KMS-11 (cell line): ENCODE data around the gene SLC38A6.

Experiments used
- H2AFZ ChIP-seq: fragments of 200-600 bp; sonication (generic); 2 replicates; pipeline ENCODE4 v1.6.1; 2016; ENCODE audit warnings: antibody characterized with exemption, mixed run types, low read depth
- H3K27ac ChIP-seq: fragments of 200-600 bp; sonication (generic); 2 replicates; pipeline ENCODE4 v1.6.1; 2016; ENCODE audit warnings: mild to moderate bottlenecking, mixed run types
- H3K27me3 ChIP-seq: fragments of 200-600 bp; sonication (generic); 2 replicates; pipeline ENCODE4 v1.6.1; 2017; ENCODE audit warnings: mild to moderate bottlenecking, low read depth, mixed run types, moderate library complexity; ENCODE audit not compliant: insufficient read depth
- H3K36me3 ChIP-seq: fragments of 200-600 bp; sonication (generic); 2 replicates; pipeline ENCODE4 v1.6.1; 2017; ENCODE audit warnings: mild to moderate bottlenecking, mixed run types; ENCODE audit not compliant: insufficient read depth
- H3K4me1 ChIP-seq: fragments of 200-600 bp; sonication (generic); 2 replicates; pipeline ENCODE4 v1.6.1; 2016; ENCODE audit warnings: mild to moderate bottlenecking, low read depth, mixed run types; ENCODE audit not compliant: poor library complexity, severe bottlenecking
- H3K4me2 ChIP-seq: fragments of 200-600 bp; sonication (generic); 2 replicates; pipeline ENCODE4 v1.7.0; 2016; ENCODE audit warnings: mild to moderate bottlenecking, mixed run types
- H3K4me3 ChIP-seq: fragments of 200-600 bp; sonication (generic); IDR thresholded peaks from 2 replicates; pipeline ENCODE4 v1.6.1; 2017; ENCODE audit warnings: low read depth, low read length, mixed read lengths; ENCODE audit not compliant: insufficient read depth
- H3K79me2 ChIP-seq: fragments of 200-600 bp; sonication (generic); 2 replicates; pipeline ENCODE4 v1.6.1; 2016; ENCODE audit warnings: low read depth, mixed run types; ENCODE audit not compliant: insufficient read depth
- H3K9ac ChIP-seq: fragments of 200-600 bp; sonication (generic); 2 replicates; pipeline ENCODE4 v1.6.1; 2016; ENCODE audit warnings: mild to moderate bottlenecking, mixed run types
- H4K20me1 ChIP-seq: fragments of 200-600 bp; sonication (generic); 2 replicates; pipeline ENCODE4 v1.6.1; 2016; ENCODE audit warnings: mild to moderate bottlenecking, mixed run types; ENCODE audit not compliant: insufficient read depth
- TF ChIP-seq, protein P1 (sequence below): fragments of 200-600 bp; sonication (generic); conservative IDR thresholded peaks from 2 replicates; pipeline ENCODE4 v1.6.1; 2017; ENCODE audit warnings: low read depth, mild to moderate bottlenecking, antibody characterized with exemption, low read length, moderate library complexity, mixed read lengths

SLC38A6 gene

DNA sequence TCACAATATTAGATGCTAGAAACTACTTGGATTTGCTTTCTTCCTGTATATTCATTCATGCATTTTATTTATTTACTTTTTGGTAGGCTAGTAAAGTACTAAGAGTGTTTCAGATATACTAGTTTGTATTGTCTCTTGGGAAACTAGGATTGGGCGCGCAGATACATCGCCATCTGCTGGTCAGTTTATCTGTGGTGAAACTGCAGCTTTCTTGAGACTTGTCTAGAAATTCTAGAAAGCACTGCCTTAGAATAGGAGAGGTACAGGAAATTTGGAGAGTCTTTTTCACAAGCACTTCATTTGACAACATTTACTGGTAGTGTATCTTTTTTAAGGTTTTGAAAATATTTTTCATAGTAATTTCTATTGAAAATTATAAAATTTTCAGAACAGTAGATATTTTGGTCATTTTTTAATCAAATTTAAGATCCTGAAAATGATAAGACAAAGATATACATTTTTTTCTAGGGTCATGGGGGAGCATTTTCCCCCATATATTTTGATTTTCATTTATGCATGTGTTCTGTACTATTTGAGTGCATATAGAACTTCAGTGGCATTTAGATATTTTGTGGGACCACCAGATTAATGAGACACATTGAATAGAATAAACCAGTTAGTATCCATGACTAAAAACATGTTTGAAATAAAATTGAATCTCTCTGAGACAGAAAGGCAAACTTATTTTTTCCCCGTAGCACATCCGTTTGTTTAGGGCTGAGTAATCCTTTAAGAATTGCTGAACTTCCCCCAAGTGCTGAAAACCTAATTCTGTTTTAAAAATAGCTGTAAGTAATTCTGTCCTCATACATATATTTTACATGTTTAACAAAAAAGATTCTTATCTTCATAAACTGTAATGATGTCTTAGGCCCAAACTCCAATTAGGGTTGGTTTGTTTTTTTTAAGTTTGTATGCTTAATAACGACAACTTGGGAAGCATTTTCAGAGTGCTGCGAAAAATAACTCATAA lies 44.5 kb downstream of the SLC38A6 start:
- H3K79me2 ChIP-seq, result no peaks in the 10 kb centered on the region
- no peak overlapping the region for H3K27ac ChIP-seq
- no peak overlapping the region for H3K4me3 ChIP-seq
- H4K20me1 ChIP-seq, result no peaks in the 10 kb centered on the region
- no peak overlapping the region for H3K4me2 ChIP-seq
- no peaks in the 10 kb centered on the region for H3K36me3 ChIP-seq
- no peak overlapping the region for H2AFZ ChIP-seq
- no peak overlapping the region for H3K9ac ChIP-seq
- no peaks in the 10 kb centered on the region for H3K27me3 ChIP-seq
- TF ChIP-seq, protein P1, sequence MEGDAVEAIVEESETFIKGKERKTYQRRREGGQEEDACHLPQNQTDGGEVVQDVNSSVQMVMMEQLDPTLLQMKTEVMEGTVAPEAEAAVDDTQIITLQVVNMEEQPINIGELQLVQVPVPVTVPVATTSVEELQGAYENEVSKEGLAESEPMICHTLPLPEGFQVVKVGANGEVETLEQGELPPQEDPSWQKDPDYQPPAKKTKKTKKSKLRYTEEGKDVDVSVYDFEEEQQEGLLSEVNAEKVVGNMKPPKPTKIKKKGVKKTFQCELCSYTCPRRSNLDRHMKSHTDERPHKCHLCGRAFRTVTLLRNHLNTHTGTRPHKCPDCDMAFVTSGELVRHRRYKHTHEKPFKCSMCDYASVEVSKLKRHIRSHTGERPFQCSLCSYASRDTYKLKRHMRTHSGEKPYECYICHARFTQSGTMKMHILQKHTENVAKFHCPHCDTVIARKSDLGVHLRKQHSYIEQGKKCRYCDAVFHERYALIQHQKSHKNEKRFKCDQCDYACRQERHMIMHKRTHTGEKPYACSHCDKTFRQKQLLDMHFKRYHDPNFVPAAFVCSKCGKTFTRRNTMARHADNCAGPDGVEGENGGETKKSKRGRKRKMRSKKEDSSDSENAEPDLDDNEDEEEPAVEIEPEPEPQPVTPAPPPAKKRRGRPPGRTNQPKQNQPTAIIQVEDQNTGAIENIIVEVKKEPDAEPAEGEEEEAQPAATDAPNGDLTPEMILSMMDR, result peak; percentile 74
- H3K4me1 ChIP-seq, result peaks cover 13% of the 10 kb centered on the region

DNA sequence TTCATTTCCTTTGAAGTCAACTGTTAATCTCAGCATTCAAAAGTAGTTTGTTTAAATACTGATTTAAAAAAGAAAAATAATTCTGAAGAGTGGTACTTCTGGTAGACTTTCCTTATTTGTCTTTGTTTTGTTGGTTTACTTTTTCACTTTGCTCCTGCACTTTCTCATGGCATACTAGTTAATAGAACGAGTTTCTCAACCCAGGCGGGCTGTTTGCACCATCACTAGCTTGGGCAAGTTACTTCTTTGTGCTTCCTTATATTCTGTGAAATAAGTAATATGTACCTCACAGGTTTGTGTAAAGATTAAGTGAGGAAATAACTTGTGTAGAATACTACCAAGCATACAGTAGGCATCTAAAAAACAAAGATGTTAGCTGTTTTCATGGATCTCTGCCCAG lies 45.5 kb downstream of the SLC38A6 start:
- Histone ChIP-seq H3K4me2 (no peak overlapping the region), H3K79me2 (no peaks in the 10 kb centered on the region), H3K9ac (no peak overlapping the region), H3K36me3 (no peaks in the 10 kb centered on the region), H2AFZ (no peak overlapping the region), H3K4me3 (no peak overlapping the region), H4K20me1 (no peaks in the 10 kb centered on the region), H3K27me3 (no peaks in the 10 kb centered on the region), H3K4me1 (peaks cover 13% of the 10 kb centered on the region), H3K27ac (no peak overlapping the region)
- TF ChIP-seq, protein P1, result no peak

DNA sequence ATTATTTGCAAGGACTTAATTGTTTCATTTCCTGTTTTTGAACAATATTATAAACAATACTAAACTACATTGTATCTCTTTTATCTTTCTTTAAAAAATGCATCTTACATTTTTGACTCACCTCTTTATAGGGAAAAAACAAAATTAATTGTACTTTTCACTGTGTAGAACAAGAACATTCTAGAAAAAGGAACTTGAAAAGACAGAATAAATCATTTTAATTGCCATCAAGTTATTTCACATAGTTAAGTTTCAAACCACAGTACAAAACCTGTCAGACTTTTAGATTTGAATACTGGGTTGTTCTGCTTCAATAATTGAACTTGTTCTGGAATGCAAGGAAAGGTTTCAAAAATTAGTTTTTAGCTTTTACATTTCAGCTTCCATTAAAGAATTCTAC lies 50.0 kb downstream of the SLC38A6 start:
- no peak overlapping the region for H2AFZ ChIP-seq
- H3K79me2 ChIP-seq, result no peaks in the 10 kb centered on the region
- H3K27me3 ChIP-seq, result no peaks in the 10 kb centered on the region
- H4K20me1 ChIP-seq, result no peaks in the 10 kb centered on the region
- H3K36me3 ChIP-seq, result no peaks in the 10 kb centered on the region
- no peak overlapping the region for H3K4me2 ChIP-seq
- H3K9ac ChIP-seq, result no peak overlapping the region
- TF ChIP-seq, protein P1, result no peak
- H3K27ac ChIP-seq, result no peak overlapping the region
- H3K4me3 ChIP-seq, result no peak overlapping the region
- peaks cover 30% of the 10 kb centered on the region for H3K4me1 ChIP-seq

DNA sequence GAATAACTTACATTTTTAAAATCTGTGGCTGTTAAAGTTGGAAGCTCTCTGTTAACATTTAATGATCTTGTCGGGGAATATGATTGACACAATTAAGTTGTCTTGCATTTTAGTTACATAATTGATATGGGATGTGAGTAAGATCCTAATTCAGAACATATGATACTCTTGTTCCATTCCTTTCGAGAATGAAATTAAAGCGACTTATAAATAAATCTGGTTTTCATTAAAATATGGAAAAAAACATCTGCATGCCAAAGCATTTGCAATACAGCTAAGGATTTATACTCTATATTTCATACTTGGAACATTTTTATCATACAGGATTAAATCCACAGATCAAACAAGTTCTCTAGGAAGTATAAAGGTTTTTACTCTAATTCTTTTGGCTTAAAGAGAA lies 52.0 kb downstream of the SLC38A6 start:
- no peaks in the 10 kb centered on the region for H3K27me3 ChIP-seq
- no peaks in the 10 kb centered on the region for H4K20me1 ChIP-seq
- peaks cover 30% of the 10 kb centered on the region for H3K4me1 ChIP-seq
- H3K36me3 ChIP-seq, result no peaks in the 10 kb centered on the region
- TF ChIP-seq, protein P1, result no peak
- H3K9ac ChIP-seq, result no peak overlapping the region
- H3K27ac ChIP-seq, result no peak overlapping the region
- H3K79me2 ChIP-seq, result no peaks in the 10 kb centered on the region
- no peak overlapping the region for H3K4me3 ChIP-seq
- H3K4me2 ChIP-seq, result no peak overlapping the region
- H2AFZ ChIP-seq, result no peak overlapping the region
